CD4-positive, alpha-beta memory T cell (primary cell): Measurements from ENCODE around the gene LSM2. TPM values are rescaled to one million over a fixed set of nuclear protein-coding genes. Genes with fewer than 3 reads are reported as not detected.
A peak's percentile ranks its signal among the peaks of the same experiment; 100 is the strongest.

Experiments used
- CTCF ChIA-PET: fragments of 350-600 bp; sonication (Branson Sonifier 250); formaldehyde crosslinking; loops from one replicate; lab custom pipeline; 2021; ENCODE audit warnings: inconsistent platforms; ENCODE audit not compliant: partially characterized antibody; lab: Charles Lee
- POLR2A ChIA-PET: fragments of 350-600 bp; sonication (Branson Sonifier 250); formaldehyde crosslinking; loops from one replicate; lab custom pipeline; 2021; ENCODE audit not compliant: partially characterized antibody; lab: Charles Lee
- DNase-seq, 5 donors: peaks; one replicate each; pipeline versions ENCODE4 v3.0.0 to v3.0.0-alpha.2; 2020 to 2022; ENCODE audit warnings: mixed read lengths in 1 of 5
- H3K27ac ChIP-seq: one replicate; pipeline ENCODE4 v1.7.0; 2013; ENCODE audit warnings: low read depth, low read length
- H3K27me3 ChIP-seq: 2 replicates; pipeline ENCODE4 v1.7.0; 2013; ENCODE audit warnings: mild to moderate bottlenecking, low read length, moderate library complexity; ENCODE audit not compliant: insufficient read depth
- H3K36me3 ChIP-seq: 2 replicates; pipeline ENCODE4 v1.7.0; 2013; ENCODE audit warnings: mild to moderate bottlenecking, low read length, moderate library complexity; ENCODE audit not compliant: insufficient read depth
- H3K4me1 ChIP-seq: 2 replicates; pipeline ENCODE4 v1.7.0; 2013; ENCODE audit warnings: mild to moderate bottlenecking, low read length, moderate library complexity; ENCODE audit not compliant: insufficient read depth
- H3K4me3 ChIP-seq, 2 donors: one replicate each; pipeline ENCODE4 v1.7.0; 2013; ENCODE audit warnings: low read length in 2 of 2, mild to moderate bottlenecking in 1 of 2
- H3K9me3 ChIP-seq, 2 donors: one replicate each; pipeline ENCODE4 v1.7.0; 2013; ENCODE audit warnings: low read length in 2 of 2, control low read depth in 1 of 2; ENCODE audit not compliant: control insufficient read depth in 1 of 2
- H3K27ac Mint-ChIP-seq, 7 donors: one replicate each; pipeline ENCODE4 v1.8.0; 2020 to 2021; ENCODE audit warnings: mixed read lengths in 7 of 7, mild to moderate bottlenecking in 6 of 7, inconsistent platforms in 3 of 7, moderate library complexity in 3 of 7
- H3K27me3 Mint-ChIP-seq, 2 donors: one replicate each; pipeline ENCODE4 v1.8.0; 2020 to 2021; ENCODE audit warnings: mixed read lengths in 2 of 2
- H3K36me3 Mint-ChIP-seq, 2 donors: one replicate each; pipeline ENCODE4 v1.8.0; 2020 to 2021; ENCODE audit warnings: mixed read lengths in 2 of 2, inconsistent platforms in 1 of 2, mild to moderate bottlenecking in 1 of 2
- H3K4me1 Mint-ChIP-seq, 4 donors: one replicate each; pipeline ENCODE4 v1.8.0; 2020 to 2021; ENCODE audit warnings: mixed read lengths in 4 of 4, mild to moderate bottlenecking in 1 of 4
- H3K4me3 Mint-ChIP-seq, 8 donors: one replicate each; pipeline ENCODE4 v1.8.0; 2020 to 2021; ENCODE audit warnings: mixed read lengths in 8 of 8, mild to moderate bottlenecking in 7 of 8, moderate library complexity in 6 of 8, inconsistent platforms in 3 of 8
- H3K9me3 Mint-ChIP-seq, 8 donors: one replicate each; pipeline ENCODE4 v1.8.0; 2020 to 2021; ENCODE audit warnings: mixed read lengths in 8 of 8, mild to moderate bottlenecking in 5 of 8, inconsistent platforms in 3 of 8, moderate library complexity in 1 of 8
- intact Hi-C: fragments of 100-400 bp; cut with micrococcal nuclease; formaldehyde crosslinking; loops from one replicate; pipeline ENCODE4 v1.15.1; 2023
- polyA plus RNA-seq, 2 donors: library from polyadenylated mRNA; unstranded; fragments of 300-500 nt; fragmentation: Illumina TruSeq; gene quantifications; one replicate each; pipeline ENCODE4 v1.2.3, GENCODE V29; 2021
- total RNA-seq, 2 experiments: library from RNA; stranded (reverse); gene quantifications; one replicate each; pipeline ENCODE4 v1.2.3, GENCODE V29; 2021

The LSM2 gene
- total and polyA plus RNA-seq, 4 experiments from 2014 or later, result 30.0 to 80.4 (median 51.0) TPM

- Histone ChIP-seq H3K4me1 (no peaks in the 10 kb centered on the region), H3K27ac (no peak overlapping the region), H3K27me3 (no peaks in the 10 kb centered on the region), H3K9me3 (no peaks in the 10 kb centered on the region), H3K4me3 (no peak overlapping the region), H3K36me3 (peaks cover 38% of the 10 kb centered on the region)
- ChIA-PET POLR2A (interaction anchor here (0.9 to 2.4 kb wide), 3 partner anchors 25 to 48 kb away, joined by 3 to 7 read pairs (median 3); partner anchors contain the start of gene MSH5), CTCF (interaction anchor here (4.1 kb wide), 1 partner anchor 15 kb away, joined by 17 read pairs; no protein-coding TSS in a partner anchor)
- intact Hi-C loops, result no loop called here
- Mint-ChIP-seq H3K27me3 (no peaks in the 10 kb centered on the region), H3K27ac (no peak overlapping the region), H3K4me3 (no peak overlapping the region), H3K36me3 (peaks cover 22 to 30% of the 10 kb centered on the region in 2 donors), H3K9me3 (no peaks in the 10 kb centered on the region), H3K4me1 (peaks cover 1 to 4% (median 3%) of the 10 kb centered on the region in 4 donors)
- DNase-seq, result no peak
Measured at GRCh38 chr6:31785475-31785874, 21.3 kb downstream of the LSM2 start.

- DNase-seq, result no peak
- Histone ChIP-seq H3K36me3 (peaks cover 44% of the 10 kb centered on the region), H3K27ac (no peak overlapping the region), H3K4me3 (no peak overlapping the region), H3K9me3 (no peaks in the 10 kb centered on the region), H3K4me1 (no peaks in the 10 kb centered on the region), H3K27me3 (no peaks in the 10 kb centered on the region)
- intact Hi-C loops, result no loop called here
- H3K4me1 Mint-ChIP-seq, result peaks cover 0 to 2% (median under 1%) of the 10 kb centered on the region in 4 donors
- no peaks in the 10 kb centered on the region for H3K27me3 Mint-ChIP-seq
- H3K36me3 Mint-ChIP-seq, result peaks cover 20 to 37% of the 10 kb centered on the region in 2 donors
- CTCF ChIA-PET, result no interaction called here
- H3K27ac Mint-ChIP-seq, result peak overlapping the region in 4 of 7 donors; percentile 36 to 52 (median 44)
- POLR2A ChIA-PET, result interaction anchor here (1.1 to 2.4 kb wide), 4 partner anchors 10 to 47 kb away, joined by 3 to 7 read pairs (median 6); partner anchors contain the start of gene MSH5
- no peaks in the 10 kb centered on the region for H3K9me3 Mint-ChIP-seq
- no peak overlapping the region for H3K4me3 Mint-ChIP-seq
Measured at GRCh38 chr6:31784098-31784925, 22.5 kb downstream of the LSM2 start.

DNA sequence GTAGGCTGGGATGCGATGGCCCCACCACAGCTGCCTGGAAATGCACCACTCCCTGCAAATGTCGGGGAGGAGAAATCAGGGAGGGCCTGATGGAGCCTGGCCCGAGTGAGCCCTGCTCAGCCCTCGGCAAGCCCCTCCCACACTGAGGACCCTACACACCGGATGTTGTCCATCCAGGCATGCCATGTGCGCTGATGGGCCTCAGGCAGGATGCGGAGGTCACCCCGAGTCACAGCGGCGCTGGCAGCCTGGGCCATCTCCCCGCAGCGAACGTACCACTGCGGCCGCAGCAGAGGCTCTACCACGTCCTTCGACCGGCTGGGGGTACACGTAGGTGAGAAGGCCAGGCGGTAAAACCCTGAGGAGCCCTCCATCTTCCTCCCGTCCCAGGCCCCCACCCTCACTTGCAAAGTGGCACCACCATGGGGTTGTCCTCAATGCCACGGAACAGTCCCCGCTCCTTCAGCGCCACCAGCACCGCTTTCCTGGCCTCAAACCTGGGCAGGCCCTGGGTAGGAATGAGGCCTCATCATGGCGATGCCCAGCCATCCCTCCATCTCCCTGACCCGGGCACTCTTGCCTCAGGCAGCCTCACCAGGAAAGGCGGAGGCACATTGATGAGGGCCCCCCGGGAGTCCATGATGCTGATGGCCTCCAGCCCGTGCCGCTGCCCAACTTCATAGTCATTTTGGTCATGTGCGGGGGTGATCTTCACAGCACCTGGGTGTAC is 24.5 kb downstream of the LSM2 start:
- Mint-ChIP-seq H3K27me3 (no peaks in the 10 kb centered on the region), H3K9me3 (no peaks in the 10 kb centered on the region), H3K36me3 (peaks cover 16 to 40% of the 10 kb centered on the region in 2 donors), H3K4me3 (no peak overlapping the region), H3K4me1 (peaks cover 1 to 8% (median 5%) of the 10 kb centered on the region in 4 donors), H3K27ac (no peak overlapping the region)
- no peaks in the 10 kb centered on the region for H3K9me3 ChIP-seq
- no peak overlapping the region for H3K27ac ChIP-seq
- H3K36me3 ChIP-seq, result peaks cover 47% of the 10 kb centered on the region
- no peak overlapping the region for H3K4me3 ChIP-seq
- DNase-seq, result no peak
- no peaks in the 10 kb centered on the region for H3K27me3 ChIP-seq
- intact Hi-C loops, result no loop called here
- peaks cover 6% of the 10 kb centered on the region for H3K4me1 ChIP-seq
- ChIA-PET CTCF (no interaction called here), POLR2A (no interaction called here)

DNA sequence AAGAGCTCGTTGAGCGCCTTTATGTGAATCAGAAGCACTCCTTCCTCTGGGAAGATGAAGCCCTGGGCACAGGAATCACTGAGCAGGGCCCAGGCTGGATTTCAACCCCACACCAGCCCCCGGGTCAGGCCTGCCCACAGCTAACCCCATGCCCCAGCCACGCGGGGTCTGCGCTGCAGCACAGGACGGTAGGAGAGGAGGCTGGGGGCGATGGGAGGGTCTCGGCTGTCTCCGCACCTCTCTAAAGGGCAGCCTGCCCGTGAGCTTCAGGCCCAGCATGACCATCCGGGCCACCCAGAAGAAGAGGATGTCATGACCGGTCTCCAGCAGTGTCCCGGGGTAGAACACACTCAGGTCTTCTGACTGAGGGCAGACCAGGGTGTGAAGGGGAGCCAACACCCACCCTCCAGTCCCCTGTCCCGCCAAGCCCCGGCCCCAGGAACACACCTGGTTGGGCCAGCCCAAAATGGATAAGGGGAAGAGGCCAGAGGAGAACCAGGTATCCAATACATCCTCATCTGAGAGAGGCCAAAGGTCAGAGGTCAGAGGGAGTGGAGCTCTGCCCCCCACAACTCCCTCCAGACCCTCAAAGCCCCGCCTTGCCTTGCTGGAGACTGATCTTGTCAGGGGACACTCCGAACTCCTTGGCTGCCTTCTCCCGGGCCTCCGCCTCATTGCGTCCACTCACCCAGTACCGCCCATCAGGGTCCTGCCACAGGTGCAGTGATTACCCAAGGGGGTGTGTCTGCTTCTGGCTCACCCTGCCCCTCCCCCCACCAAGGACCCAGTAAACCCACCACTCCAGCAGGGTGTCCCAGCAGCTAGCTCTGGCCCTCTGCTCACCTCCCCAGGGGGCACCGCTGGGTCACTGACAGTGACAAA is 25.3 kb downstream of the LSM2 start:
- no peak overlapping the region for H3K27ac ChIP-seq
- ChIA-PET POLR2A (no interaction called here), CTCF (interaction anchor here (3.8 kb wide), 1 partner anchor 12 kb away, joined by 15 read pairs; no protein-coding TSS in a partner anchor)
- no peaks in the 10 kb centered on the region for H3K9me3 ChIP-seq
- no peaks in the 10 kb centered on the region for H3K27me3 ChIP-seq
- Mint-ChIP-seq H3K36me3 (peaks cover 16 to 43% of the 10 kb centered on the region in 2 donors), H3K4me1 (peaks cover 6 to 15% (median 12%) of the 10 kb centered on the region in 4 donors), H3K4me3 (peak overlapping the region in 1 of 8 donors; percentile 36), H3K27me3 (no peaks in the 10 kb centered on the region), H3K27ac (peak overlapping the region in 1 of 7 donors; percentile 30), H3K9me3 (no peaks in the 10 kb centered on the region)
- intact Hi-C loops, result no loop called here
- H3K4me1 ChIP-seq, result peaks cover 14% of the 10 kb centered on the region
- peaks cover 47% of the 10 kb centered on the region for H3K36me3 ChIP-seq
- no peak for DNase-seq
- H3K4me3 ChIP-seq, result no peak overlapping the region

- peaks cover 7 to 23% (median 16%) of the 10 kb centered on the region in 4 donors for H3K4me1 Mint-ChIP-seq
- no peak for DNase-seq
- no peaks in the 10 kb centered on the region for H3K9me3 Mint-ChIP-seq
- ChIA-PET CTCF (interaction anchor here (0.9 to 3.8 kb wide), 2 partner anchors 9 to 11 kb away, joined by 4 to 15 read pairs; no protein-coding TSS in a partner anchor), POLR2A (interaction anchor here (1.5 kb wide), 1 partner anchor 26 kb away, joined by 3 read pairs; the partner anchor contains the start of gene LSM2)
- H3K4me1 ChIP-seq, result peaks cover 22% of the 10 kb centered on the region
- no peaks in the 10 kb centered on the region for H3K27me3 Mint-ChIP-seq
- peaks cover 16 to 43% of the 10 kb centered on the region in 2 donors for H3K36me3 Mint-ChIP-seq
- no peaks in the 10 kb centered on the region for H3K27me3 ChIP-seq
- no peak overlapping the region for H3K4me3 ChIP-seq
- H3K9me3 ChIP-seq, result no peaks in the 10 kb centered on the region
- no peak overlapping the region for H3K27ac ChIP-seq
- no peak overlapping the region for H3K4me3 Mint-ChIP-seq
- H3K27ac Mint-ChIP-seq, result peak overlapping the region in 1 of 7 donors; percentile 61
- intact Hi-C loops, result no loop called here
- peaks cover 47% of the 10 kb centered on the region for H3K36me3 ChIP-seq
Measured at GRCh38 chr6:31780507-31781243, 26.1 kb downstream of the LSM2 start.

DNA sequence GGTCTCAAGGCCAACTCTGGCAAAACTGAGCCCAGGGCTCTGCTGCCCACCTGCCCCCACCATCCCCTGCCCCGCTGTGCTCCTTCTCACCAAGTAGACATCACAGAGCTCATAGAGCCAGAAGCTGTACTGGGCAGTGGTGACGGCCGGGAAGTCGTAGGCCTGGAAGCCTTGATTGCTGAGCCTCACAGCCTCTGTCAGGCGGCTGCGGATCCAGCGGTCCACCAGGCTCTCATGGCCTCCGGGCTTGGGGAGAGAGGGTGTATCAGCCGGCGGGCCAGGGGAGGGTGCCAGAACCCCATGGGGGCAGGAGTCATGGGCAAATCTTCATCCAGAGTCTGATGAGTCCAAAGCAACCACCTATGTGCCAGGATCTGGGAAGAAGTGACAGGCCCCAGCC is 26.9 kb downstream of the LSM2 start:
- peaks cover 16 to 43% of the 10 kb centered on the region in 2 donors for H3K36me3 Mint-ChIP-seq
- no peak overlapping the region for H3K4me3 Mint-ChIP-seq
- H3K36me3 ChIP-seq, result peaks cover 42% of the 10 kb centered on the region
- no peaks in the 10 kb centered on the region for H3K27me3 Mint-ChIP-seq
- no peaks in the 10 kb centered on the region for H3K9me3 ChIP-seq
- CTCF ChIA-PET, result interaction anchor here (0.9 to 3.8 kb wide), 2 partner anchors 10 kb away, joined by 4 to 15 read pairs; no protein-coding TSS in a partner anchor
- H3K27me3 ChIP-seq, result no peaks in the 10 kb centered on the region
- no peak for DNase-seq
- no peak overlapping the region for H3K27ac Mint-ChIP-seq
- POLR2A ChIA-PET, result interaction anchor here (1.0 to 1.5 kb wide), 2 partner anchors 27 to 41 kb away, joined by 3 read pairs; partner anchors contain the start of gene LSM2
- no peak overlapping the region for H3K4me3 ChIP-seq
- no peaks in the 10 kb centered on the region for H3K9me3 Mint-ChIP-seq
- no peak overlapping the region for H3K27ac ChIP-seq
- peaks cover 30% of the 10 kb centered on the region for H3K4me1 ChIP-seq
- intact Hi-C loops, result no loop called here
- peaks cover 9 to 30% (median 22%) of the 10 kb centered on the region in 4 donors for H3K4me1 Mint-ChIP-seq
